Right lobe of liver (tissue), 4 donors: ENCODE results near the gene PPP1R12B.
"Not testable (repeated sequence)": the region's sequence is repeated elsewhere in the genome, so short reads cannot be mapped to it uniquely, and the experiment has no call there.

Source experiments
- CTCF ChIP-seq, 4 donors: fragments of 200-600 bp in 3 of 4; fragments of 450-650 bp in 1 of 4; IDR thresholded peaks; one replicate each; pipeline versions ENCODE4 v1.5.1 to v1.8.0; 2016 to 2022; ENCODE audit warnings: antibody characterized with exemption in 4 of 4, mild to moderate bottlenecking in 2 of 4
- POLR2A ChIP-seq: fragments of 450-650 bp; IDR thresholded peaks from one replicate; pipeline ENCODE4 v1.6.1; 2017; ENCODE audit warnings: antibody characterized with exemption, mild to moderate bottlenecking
- donor health status: DM: no; HTN: no; CAD: no.
- donor health status: DM: no; HTN: no; CAD: no.
- donor health status: DM: no; HTN: yes; CAD: no.

- TF ChIP-seq POLR2A; CTCF (IDR thresholded peaks at IDR 0.05): not testable (repeated sequence)
These were observed 197.9 kb downstream of the PPP1R12B start for GRCh38 chr1:202546377-202546776.
